Neural progenitor cell (in vitro differentiated cells): ENCODE results near the gene NRG3. TPM values are rescaled to one million over a fixed set of nuclear protein-coding genes. Genes with fewer than 3 reads are reported as not detected.

Experiments used
- DNase-seq: peaks from one replicate; pipeline ENCODE4 v3.0.0-alpha.2; 2016; ENCODE audit warnings: low spot score
- H2AFZ ChIP-seq: fragments of 200-600 bp; sonication (generic); replicated peaks from 2 replicates; pipeline ENCODE4 v1.6.1; 2016; ENCODE audit warnings: antibody characterized with exemption
- H3F3A ChIP-seq: fragments of 200-600 bp; sonication (generic); 2 replicates; pipeline ENCODE4 v1.6.1; 2016; ENCODE audit warnings: antibody characterized with exemption, low read depth
- H3K27ac ChIP-seq: fragments of 200-600 bp; sonication (generic); 2 replicates; pipeline ENCODE4 v1.5.1; 2016; ENCODE audit warnings: mild to moderate bottlenecking
- H3K27me3 ChIP-seq: fragments of 200-600 bp; sonication (generic); 2 replicates; pipeline ENCODE4 v1.6.1; 2016; ENCODE audit warnings: mild to moderate bottlenecking, moderate library complexity
- H3K36me3 ChIP-seq: fragments of 200-600 bp; sonication (generic); 2 replicates; pipeline ENCODE4 v1.5.1; 2016
- H3K4me1 ChIP-seq: fragments of 200-600 bp; sonication (generic); 2 replicates; pipeline ENCODE4 v1.6.1; 2016; ENCODE audit warnings: mixed run types
- H3K4me2 ChIP-seq: fragments of 200-600 bp; sonication (generic); 2 replicates; pipeline ENCODE4 v1.6.1; 2016
- H3K4me3 ChIP-seq: fragments of 200-600 bp; sonication (generic); 2 replicates; pipeline ENCODE4 v1.5.1; 2016
- H3K79me2 ChIP-seq: fragments of 200-600 bp; sonication (generic); 2 replicates; pipeline ENCODE4 v1.6.1; 2016; ENCODE audit warnings: low read depth
- H3K9ac ChIP-seq: fragments of 200-600 bp; sonication (generic); 2 replicates; pipeline ENCODE4 v1.6.1; 2016
- H3K9me3 ChIP-seq: fragments of 200-600 bp; sonication (generic); 2 replicates; pipeline ENCODE4 v1.5.1; 2016; ENCODE audit warnings: low read depth
- H4K20me1 ChIP-seq: fragments of 200-600 bp; sonication (generic); 2 replicates; pipeline ENCODE4 v1.6.1; 2016; ENCODE audit warnings: low read depth
- H3K27ac Mint-ChIP-seq: 3 replicates; pipeline ENCODE4 v1.8.0; 2021; ENCODE audit warnings: mixed read lengths
- H3K27me3 Mint-ChIP-seq: 2 replicates; pipeline ENCODE4 v1.8.0; 2022; ENCODE audit warnings: low read depth, mild to moderate bottlenecking, inconsistent platforms, moderate library complexity, mixed read lengths; ENCODE audit not compliant: insufficient read depth
- H3K36me3 Mint-ChIP-seq: 3 replicates; pipeline ENCODE4 v1.8.0; 2021; ENCODE audit warnings: mixed read lengths
- H3K4me1 Mint-ChIP-seq: 3 replicates; pipeline ENCODE4 v1.8.0; 2021; ENCODE audit warnings: mixed read lengths
- H3K4me3 Mint-ChIP-seq: 3 replicates; pipeline ENCODE4 v1.8.0; 2021; ENCODE audit warnings: mild to moderate bottlenecking, moderate library complexity, mixed read lengths
- H3K9me3 Mint-ChIP-seq: 3 replicates; pipeline ENCODE4 v1.8.0; 2020; ENCODE audit warnings: mixed read lengths
- EZH2 ChIP-seq: fragments of 200-600 bp; sonication (generic); IDR thresholded peaks from 2 replicates; pipeline ENCODE4 v1.6.1; 2017; ENCODE audit warnings: antibody characterized with exemption, mild to moderate bottlenecking, moderate library complexity
- EZH2phosphoT487 ChIP-seq: fragments of 200-600 bp; sonication (generic); IDR thresholded peaks from 2 replicates; pipeline ENCODE4 v1.6.1; 2017; ENCODE audit warnings: antibody characterized with exemption
- total RNA-seq: library from RNA; depleted of rRNA; stranded (reverse); fragments of >200 nt; gene quantifications from 2 replicates; pipeline ENCODE4 v1.2.3, GENCODE V29; 2015; ENCODE audit warnings: low replicate concordance
- TF ChIP-seq, protein P1 (sequence below): fragments of 200-600 bp; sonication (generic); IDR thresholded peaks from 2 replicates; pipeline ENCODE4 v1.5.1; 2017; ENCODE audit warnings: antibody characterized with exemption, mild to moderate bottlenecking

The NRG3 gene
- total RNA-seq, 1 donor from 2014 or later: 1.9 TPM

DNA sequence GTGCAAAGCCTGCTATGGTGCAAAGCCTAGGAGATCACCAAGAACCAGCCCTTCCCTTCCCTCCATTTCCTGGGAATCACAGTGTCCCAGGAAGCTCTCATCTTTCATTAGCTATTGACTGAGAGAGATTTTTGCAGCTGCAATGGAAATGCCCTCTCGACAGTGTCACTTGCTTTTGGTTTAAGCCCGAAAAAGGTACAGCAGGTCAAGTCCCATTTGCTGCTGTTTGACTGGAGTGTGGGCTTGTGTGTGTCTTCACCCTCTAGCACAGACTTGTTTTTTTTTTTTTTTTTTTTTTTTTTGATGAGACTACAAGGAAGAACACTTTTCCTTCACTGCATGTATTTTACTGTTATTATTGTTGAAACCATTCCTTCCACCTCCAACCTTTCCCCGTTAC, 36.3 kb downstream of the NRG3 start:
- TF ChIP-seq EZH2 (no peak), EZH2phosphoT487 (no peak)
- TF ChIP-seq, protein P1, sequence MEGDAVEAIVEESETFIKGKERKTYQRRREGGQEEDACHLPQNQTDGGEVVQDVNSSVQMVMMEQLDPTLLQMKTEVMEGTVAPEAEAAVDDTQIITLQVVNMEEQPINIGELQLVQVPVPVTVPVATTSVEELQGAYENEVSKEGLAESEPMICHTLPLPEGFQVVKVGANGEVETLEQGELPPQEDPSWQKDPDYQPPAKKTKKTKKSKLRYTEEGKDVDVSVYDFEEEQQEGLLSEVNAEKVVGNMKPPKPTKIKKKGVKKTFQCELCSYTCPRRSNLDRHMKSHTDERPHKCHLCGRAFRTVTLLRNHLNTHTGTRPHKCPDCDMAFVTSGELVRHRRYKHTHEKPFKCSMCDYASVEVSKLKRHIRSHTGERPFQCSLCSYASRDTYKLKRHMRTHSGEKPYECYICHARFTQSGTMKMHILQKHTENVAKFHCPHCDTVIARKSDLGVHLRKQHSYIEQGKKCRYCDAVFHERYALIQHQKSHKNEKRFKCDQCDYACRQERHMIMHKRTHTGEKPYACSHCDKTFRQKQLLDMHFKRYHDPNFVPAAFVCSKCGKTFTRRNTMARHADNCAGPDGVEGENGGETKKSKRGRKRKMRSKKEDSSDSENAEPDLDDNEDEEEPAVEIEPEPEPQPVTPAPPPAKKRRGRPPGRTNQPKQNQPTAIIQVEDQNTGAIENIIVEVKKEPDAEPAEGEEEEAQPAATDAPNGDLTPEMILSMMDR: no peak
- Mint-ChIP-seq H3K36me3 (no peaks in the 10 kb centered on the region), H3K27me3 (peaks cover 6% of the 10 kb centered on the region), H3K27ac (no peak overlapping the region), H3K9me3 (no peaks in the 10 kb centered on the region), H3K4me1 (no peaks in the 10 kb centered on the region), H3K4me3 (no peak overlapping the region)
- Histone ChIP-seq H3K4me1 (peaks cover 5% of the 10 kb centered on the region), H3F3A (no peaks in the 10 kb centered on the region), H3K27ac (no peak overlapping the region), H2AFZ (no peak overlapping the region), H3K36me3 (no peaks in the 10 kb centered on the region), H3K79me2 (no peaks in the 10 kb centered on the region), H3K4me2 (no peak overlapping the region), H4K20me1 (no peaks in the 10 kb centered on the region), H3K9ac (no peak overlapping the region), H3K27me3 (no peaks in the 10 kb centered on the region), H3K4me3 (no peak overlapping the region), H3K9me3 (no peaks in the 10 kb centered on the region)
- no peak for DNase-seq

GRCh38 chr10:81914736-81915503, 39.9 kb downstream of the NRG3 start:
- no peaks in the 10 kb centered on the region for H3K27me3 ChIP-seq
- H3K4me1 ChIP-seq: peaks cover 5% of the 10 kb centered on the region
- H3K36me3 Mint-ChIP-seq: no peaks in the 10 kb centered on the region
- H3K9ac ChIP-seq: no peak overlapping the region
- H3K27me3 Mint-ChIP-seq: peaks cover 3% of the 10 kb centered on the region
- no peaks in the 10 kb centered on the region for H3K9me3 Mint-ChIP-seq
- no peaks in the 10 kb centered on the region for H3K36me3 ChIP-seq
- H3K79me2 ChIP-seq: no peaks in the 10 kb centered on the region
- no peaks in the 10 kb centered on the region for H3F3A ChIP-seq
- no peak for DNase-seq
- no peaks in the 10 kb centered on the region for H4K20me1 ChIP-seq
- TF ChIP-seq EZH2 (no peak), EZH2phosphoT487 (no peak)
- TF ChIP-seq, protein P1: no peak
- no peak overlapping the region for H3K27ac ChIP-seq
- no peak overlapping the region for H3K4me3 ChIP-seq
- no peak overlapping the region for H2AFZ ChIP-seq
- H3K4me3 Mint-ChIP-seq: no peak overlapping the region
- H3K9me3 ChIP-seq: no peaks in the 10 kb centered on the region
- no peak overlapping the region for H3K27ac Mint-ChIP-seq
- H3K4me1 Mint-ChIP-seq: peaks cover 7% of the 10 kb centered on the region
- no peak overlapping the region for H3K4me2 ChIP-seq

GRCh38 chr10:81915504-81915897, 40.5 kb downstream of the NRG3 start:
- Mint-ChIP-seq H3K4me3 (no peak overlapping the region), H3K9me3 (no peaks in the 10 kb centered on the region), H3K27me3 (peaks cover 3% of the 10 kb centered on the region), H3K36me3 (no peaks in the 10 kb centered on the region), H3K27ac (no peak overlapping the region), H3K4me1 (peaks cover 7% of the 10 kb centered on the region)
- Histone ChIP-seq H4K20me1 (no peaks in the 10 kb centered on the region), H2AFZ (no peak overlapping the region), H3K9ac (no peak overlapping the region), H3K27ac (no peak overlapping the region), H3K36me3 (no peaks in the 10 kb centered on the region), H3K4me2 (no peak overlapping the region), H3K79me2 (no peaks in the 10 kb centered on the region), H3K9me3 (no peaks in the 10 kb centered on the region), H3K4me3 (no peak overlapping the region), H3K4me1 (peaks cover 5% of the 10 kb centered on the region), H3K27me3 (no peaks in the 10 kb centered on the region), H3F3A (no peaks in the 10 kb centered on the region)
- DNase-seq: peak; percentile 5
- no peak for TF ChIP-seq EZH2
- TF ChIP-seq, protein P1: no peak
